Activated T-cell treated with anti-CD3 and anti-CD28 coated beads, Interleukin-2, amount 50 U/mL, for 24 hours (primary cell): ENCODE measurements around the gene CLEC1B.
"Not testable (repeated sequence)": the region's sequence is repeated elsewhere in the genome, so short reads cannot be mapped to it uniquely, and the experiment has no call there.

Experiments used
- DNase-seq: peaks from one replicate; pipeline ENCODE4 v3.0.0-alpha.2; 2020
- H3K27ac Mint-ChIP-seq: 2 replicates; pipeline ENCODE4 v1.8.0; 2020; ENCODE audit warnings: mild to moderate bottlenecking, mixed read lengths
- H3K27me3 Mint-ChIP-seq: 2 replicates; pipeline ENCODE4 v1.8.0; 2020; ENCODE audit warnings: mixed read lengths
- H3K36me3 Mint-ChIP-seq: 2 replicates; pipeline ENCODE4 v1.8.0; 2020; ENCODE audit warnings: low read depth, mixed read lengths
- H3K4me1 Mint-ChIP-seq: 2 replicates; pipeline ENCODE4 v1.8.0; 2020; ENCODE audit warnings: low read depth, mixed read lengths
- H3K4me3 Mint-ChIP-seq: 2 replicates; pipeline ENCODE4 v1.8.0; 2020; ENCODE audit warnings: mild to moderate bottlenecking, moderate library complexity, mixed read lengths
- H3K9me3 Mint-ChIP-seq: 2 replicates; pipeline ENCODE4 v1.8.0; 2020; ENCODE audit warnings: mixed read lengths

CLEC1B gene

DNA sequence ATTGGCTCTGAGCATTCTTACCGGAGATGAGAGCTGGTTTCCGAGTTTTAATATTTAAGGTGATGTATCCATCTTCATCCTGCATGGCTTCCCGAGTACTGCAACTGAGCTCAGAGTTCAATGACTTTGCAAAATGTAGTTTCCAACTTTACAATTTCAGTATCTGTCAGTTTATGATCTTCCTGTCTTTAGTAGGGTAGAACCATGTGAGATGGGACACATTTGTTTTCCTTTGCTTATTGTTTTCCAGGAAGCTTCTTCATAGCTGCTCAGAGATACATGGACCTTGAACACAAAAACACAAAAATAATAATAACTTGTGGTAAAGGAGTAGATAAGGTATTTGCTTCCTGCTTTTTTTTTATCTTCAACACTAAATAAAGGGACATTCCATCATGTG, at the start of gene CLEC1B:
Gene CLEC1B, minus strand, starts transcription at position 106 of the 400 bp plus-strand sequence. Its CDS starts 21 bp downstream, at position 85.
- no peaks in the 10 kb centered on the region for H3K27me3 Mint-ChIP-seq
- DNase-seq, result no peak
- H3K4me1 Mint-ChIP-seq, result no peaks in the 10 kb centered on the region
- H3K4me3 Mint-ChIP-seq, result no peak within 1 kb of the TSS
- no peaks in the 10 kb centered on the region for H3K36me3 Mint-ChIP-seq
- H3K27ac Mint-ChIP-seq, result no peak within 1 kb of the TSS
- no peaks in the 10 kb centered on the region for H3K9me3 Mint-ChIP-seq

DNA sequence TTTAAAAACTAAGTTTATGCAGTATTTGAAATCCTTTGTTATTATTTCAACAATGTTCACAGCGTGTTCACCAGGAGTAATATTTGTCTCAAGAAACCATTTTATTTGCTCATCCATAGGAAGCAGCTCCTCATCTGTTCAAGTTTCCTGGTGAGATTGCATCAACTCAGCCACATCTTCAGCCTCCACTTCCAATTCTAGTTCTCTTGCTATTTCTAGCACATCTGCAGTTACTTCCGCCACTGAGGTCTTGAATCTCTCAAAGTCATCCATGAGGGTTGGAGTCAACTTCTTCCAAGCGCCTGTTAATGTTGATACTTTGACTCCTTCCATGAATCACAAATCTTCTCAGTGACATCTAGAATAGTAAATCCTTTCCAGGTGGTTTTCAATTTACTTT, 49.6 kb upstream of the CLEC1B start:
- no peaks in the 10 kb centered on the region for H3K36me3 Mint-ChIP-seq
- no peaks in the 10 kb centered on the region for H3K9me3 Mint-ChIP-seq
- no peak for DNase-seq
- H3K27me3 Mint-ChIP-seq, result peaks cover 34% of the 10 kb centered on the region
- no peak overlapping the region for H3K4me3 Mint-ChIP-seq
- H3K27ac Mint-ChIP-seq, result no peak overlapping the region
- H3K4me1 Mint-ChIP-seq, result peaks cover 7% of the 10 kb centered on the region

DNA sequence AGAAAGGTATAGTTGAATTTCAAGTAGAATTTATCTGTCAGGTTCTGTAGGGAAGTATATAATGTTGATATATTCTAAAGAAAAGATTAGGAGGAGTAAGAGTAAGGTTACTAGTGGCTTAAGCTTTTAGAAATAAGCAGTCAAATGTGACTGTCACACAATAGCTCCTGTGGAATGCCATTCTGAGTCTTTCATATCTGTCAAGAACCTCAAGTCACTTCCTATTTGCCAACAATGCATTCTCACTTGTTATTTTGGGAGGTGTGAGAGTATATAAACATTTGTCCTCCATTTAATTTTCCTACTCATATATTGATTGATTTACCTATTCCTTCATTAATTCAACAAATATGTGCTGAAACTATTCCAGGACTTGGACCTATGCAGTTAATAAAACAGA, 43.2 kb upstream of the CLEC1B start:
- DNase-seq, result no peak
- no peak overlapping the region for H3K4me3 Mint-ChIP-seq
- H3K9me3 Mint-ChIP-seq, result no peaks in the 10 kb centered on the region
- no peaks in the 10 kb centered on the region for H3K36me3 Mint-ChIP-seq
- H3K27me3 Mint-ChIP-seq, result peaks cover 16% of the 10 kb centered on the region
- H3K4me1 Mint-ChIP-seq, result no peaks in the 10 kb centered on the region
- H3K27ac Mint-ChIP-seq, result no peak overlapping the region

DNA sequence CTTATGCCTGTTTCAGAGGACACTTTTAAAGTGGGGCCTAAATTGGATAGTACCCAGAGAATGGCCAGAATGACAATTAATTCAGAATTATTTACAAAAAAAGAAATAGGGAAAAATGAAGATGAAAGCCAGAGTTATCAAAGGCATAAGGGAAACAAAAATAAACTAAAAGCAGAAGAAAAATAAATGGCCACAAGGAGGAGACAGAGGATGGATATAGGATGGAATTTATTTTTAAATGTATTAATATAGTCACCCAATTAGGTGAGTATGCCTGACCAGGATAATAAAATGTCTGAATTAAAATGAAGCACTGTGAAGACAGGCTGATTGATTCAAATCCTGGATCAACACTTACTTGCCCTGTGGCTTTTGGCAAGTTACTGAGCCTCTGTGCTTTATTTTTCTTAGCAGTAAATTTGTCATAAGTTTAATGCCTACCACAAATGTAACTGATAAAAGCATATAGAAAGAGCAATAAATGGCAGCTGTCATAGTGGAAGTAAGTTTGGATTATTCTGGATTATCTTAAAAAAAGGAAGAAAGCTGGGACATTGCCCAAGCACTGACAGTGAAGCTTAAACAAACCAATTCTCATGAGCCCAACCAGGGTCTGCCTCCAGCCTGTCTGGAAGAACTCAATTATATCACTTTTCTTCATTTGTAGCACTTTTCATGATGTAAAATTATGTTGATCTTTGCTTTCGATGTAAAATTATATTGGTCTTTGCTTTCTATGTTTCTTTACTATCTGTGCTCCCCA, 35.0 kb upstream of the CLEC1B start:
- Mint-ChIP-seq H3K27me3 (no peaks in the 10 kb centered on the region), H3K4me1 (no peaks in the 10 kb centered on the region), H3K4me3 (no peak overlapping the region), H3K9me3 (no peaks in the 10 kb centered on the region), H3K36me3 (no peaks in the 10 kb centered on the region), H3K27ac (no peak overlapping the region)
- no peak for DNase-seq

DNA sequence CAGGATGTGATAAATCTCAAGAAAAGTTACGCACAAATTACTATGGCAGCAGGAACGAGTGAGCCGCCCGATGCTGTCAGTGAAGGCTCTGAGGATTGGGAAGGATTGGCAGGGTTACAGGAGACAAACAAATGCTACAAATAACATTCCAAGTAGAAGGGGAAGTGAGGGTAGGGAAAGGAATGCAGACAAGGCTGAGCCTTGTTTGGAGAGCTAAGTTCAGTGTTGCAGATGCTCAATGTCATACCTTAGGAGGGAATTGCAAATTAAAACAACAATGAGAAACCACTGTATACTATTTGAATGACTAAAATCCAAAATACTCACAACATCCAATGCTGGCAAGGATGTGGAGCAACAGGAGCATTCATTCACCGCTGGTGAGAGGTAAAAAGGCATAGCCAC, 32.9 kb upstream of the CLEC1B start:
- DNase-seq, result no peak
- no peaks in the 10 kb centered on the region for H3K27me3 Mint-ChIP-seq
- H3K27ac Mint-ChIP-seq, result no peak overlapping the region
- no peaks in the 10 kb centered on the region for H3K36me3 Mint-ChIP-seq
- H3K4me1 Mint-ChIP-seq, result no peaks in the 10 kb centered on the region
- no peak overlapping the region for H3K4me3 Mint-ChIP-seq
- H3K9me3 Mint-ChIP-seq, result no peaks in the 10 kb centered on the region

DNA sequence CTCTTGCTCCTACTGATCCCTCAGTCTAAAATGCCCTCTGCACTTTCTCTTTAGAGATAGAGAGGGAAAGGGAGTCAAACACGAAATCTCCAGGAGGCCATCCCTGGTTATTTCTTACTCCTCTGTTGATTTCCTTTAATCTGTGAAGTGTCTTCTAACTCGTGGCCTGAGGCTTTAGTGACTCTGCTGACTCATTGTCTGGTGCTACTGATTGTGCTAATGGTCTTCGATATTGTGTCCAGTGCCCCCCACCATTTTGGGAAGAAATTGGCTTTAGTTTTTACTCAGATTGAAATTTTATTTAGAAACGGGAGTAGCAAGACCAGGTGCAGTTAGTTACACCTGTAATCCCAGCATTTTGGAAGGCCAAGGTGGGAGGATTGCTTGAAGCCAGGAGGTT, 32.4 kb upstream of the CLEC1B start:
- no peak for DNase-seq
- H3K27ac Mint-ChIP-seq, result no peak overlapping the region
- H3K4me3 Mint-ChIP-seq, result no peak overlapping the region
- H3K36me3 Mint-ChIP-seq, result no peaks in the 10 kb centered on the region
- no peaks in the 10 kb centered on the region for H3K27me3 Mint-ChIP-seq
- no peaks in the 10 kb centered on the region for H3K4me1 Mint-ChIP-seq
- no peaks in the 10 kb centered on the region for H3K9me3 Mint-ChIP-seq

DNA sequence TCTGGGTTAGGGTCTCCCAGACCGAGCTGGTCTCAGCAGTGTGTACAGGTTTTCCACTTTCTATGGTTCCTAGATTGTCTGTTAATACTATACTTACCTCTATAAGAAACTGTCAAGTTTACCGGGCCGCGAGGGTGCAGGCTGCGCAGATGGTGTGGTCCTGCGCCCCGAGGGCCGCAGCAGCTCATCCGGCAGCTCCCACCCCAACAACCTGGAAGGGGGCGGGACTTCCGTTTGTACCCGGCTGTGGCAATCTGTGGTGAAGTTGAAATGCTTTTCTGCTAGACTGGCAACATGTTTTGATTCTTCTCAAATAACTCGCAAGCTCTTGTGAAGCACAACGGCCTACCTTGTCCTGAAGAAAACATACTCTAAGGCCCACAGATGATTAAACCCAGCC, 31.5 kb upstream of the CLEC1B start, which contains the start of gene CLEC9A:
Gene CLEC9A, plus strand, starts transcription at position 237 of the 400 bp plus-strand sequence. CDS start 22,006 bp downstream, outside the sequence.
- Mint-ChIP-seq H3K9me3 (no peaks in the 10 kb centered on the region), H3K36me3 (no peaks in the 10 kb centered on the region), H3K27me3 (no peaks in the 10 kb centered on the region), H3K4me1 (no peaks in the 10 kb centered on the region), H3K27ac (no peak within 1 kb of the TSS), H3K4me3 (no peak within 1 kb of the TSS)
- no peak for DNase-seq

DNA sequence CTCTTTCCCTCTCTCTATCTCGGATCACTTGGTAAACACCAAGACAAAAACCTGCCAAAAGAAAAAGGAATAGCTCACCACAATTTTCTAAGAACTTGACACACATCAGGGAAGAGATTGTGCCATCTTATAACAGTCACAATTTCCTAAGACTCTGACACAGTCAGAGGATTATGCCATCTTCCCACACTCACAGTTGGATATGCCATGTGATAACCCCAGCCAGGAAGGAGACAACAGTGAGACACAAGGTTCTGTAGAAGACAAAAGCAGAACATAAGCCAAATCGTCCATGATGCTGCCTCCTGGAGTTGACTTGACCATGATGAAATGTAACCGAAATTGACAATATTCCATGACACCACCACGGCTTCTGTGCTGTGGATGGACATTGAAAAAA, 28.8 kb upstream of the CLEC1B start:
- Mint-ChIP-seq H3K27me3 (no peaks in the 10 kb centered on the region), H3K36me3 (no peaks in the 10 kb centered on the region), H3K4me3 (no peak overlapping the region), H3K27ac (no peak overlapping the region), H3K4me1 (no peaks in the 10 kb centered on the region), H3K9me3 (no peaks in the 10 kb centered on the region)
- DNase-seq, result no peak

DNA sequence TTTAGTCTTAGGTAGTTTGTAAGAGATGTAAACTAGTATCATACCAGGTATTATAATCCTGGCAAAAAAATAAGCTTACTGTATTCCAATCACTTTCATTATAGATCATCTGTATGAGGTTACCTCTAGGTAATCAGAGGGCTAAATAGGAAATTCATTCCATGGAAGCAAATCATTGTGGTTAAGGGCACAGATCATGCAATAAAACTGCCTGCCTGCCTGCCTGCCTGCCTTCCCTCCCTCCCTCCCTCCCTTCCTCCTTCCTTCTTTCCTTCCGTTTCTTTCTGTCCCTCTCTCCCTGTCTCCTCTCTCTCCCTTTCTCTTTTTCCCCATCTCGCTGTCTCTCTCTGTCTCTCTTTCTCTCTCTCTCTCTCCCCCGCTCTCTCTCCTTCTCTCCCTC, 28.4 kb upstream of the CLEC1B start:
- Mint-ChIP-seq H3K27me3 (no peaks in the 10 kb centered on the region), H3K36me3 (no peaks in the 10 kb centered on the region), H3K9me3 (no peaks in the 10 kb centered on the region), H3K27ac (no peak overlapping the region), H3K4me3 (no peak overlapping the region), H3K4me1 (no peaks in the 10 kb centered on the region)
- DNase-seq, result no peak

DNA sequence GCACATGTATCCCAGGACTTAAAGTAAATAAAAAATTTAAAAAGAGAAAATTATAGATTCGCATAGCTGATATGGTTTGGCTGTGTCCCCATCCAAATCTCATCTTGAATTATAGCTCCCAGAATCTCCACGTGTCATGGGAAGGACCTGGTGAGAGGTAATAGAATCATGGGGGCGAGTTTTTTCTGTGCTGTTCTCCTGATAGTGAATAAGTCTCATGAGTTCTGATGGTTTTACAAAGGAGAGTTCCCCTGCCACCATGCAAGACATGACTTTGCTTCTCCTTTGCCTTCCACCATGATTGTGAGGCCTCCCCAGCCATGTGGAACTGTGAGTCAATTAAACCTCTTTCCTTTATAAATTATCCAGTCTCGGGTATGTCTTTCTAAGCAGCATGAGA, 27.7 kb upstream of the CLEC1B start:
- not testable (repeated sequence) for H3K27me3 Mint-ChIP-seq, H3K9me3 Mint-ChIP-seq, H3K27ac Mint-ChIP-seq, H3K4me1 Mint-ChIP-seq, H3K4me3 Mint-ChIP-seq, H3K36me3 Mint-ChIP-seq, DNase-seq

DNA sequence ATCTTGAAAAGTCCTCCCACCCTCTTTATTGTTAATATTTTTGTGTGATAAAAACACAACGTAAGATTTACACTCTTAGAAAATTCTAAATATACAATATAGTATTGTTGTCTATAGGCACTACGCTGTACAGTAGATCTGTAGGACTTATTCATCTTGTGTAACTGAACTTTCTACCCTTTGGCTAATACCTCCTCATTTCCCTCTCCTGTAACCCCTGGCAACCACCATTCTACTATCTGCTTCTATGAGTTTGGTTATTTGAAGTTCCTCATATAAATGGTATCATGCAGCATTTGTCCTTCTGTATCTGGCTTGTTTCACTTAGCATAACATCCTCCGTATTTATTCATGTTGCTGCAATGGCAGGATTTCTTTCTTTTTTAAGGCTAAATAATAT, 26.3 kb upstream of the CLEC1B start:
- H3K9me3 Mint-ChIP-seq, result no peaks in the 10 kb centered on the region
- H3K4me1 Mint-ChIP-seq, result no peaks in the 10 kb centered on the region
- no peak for DNase-seq
- no peak overlapping the region for H3K4me3 Mint-ChIP-seq
- no peaks in the 10 kb centered on the region for H3K27me3 Mint-ChIP-seq
- no peaks in the 10 kb centered on the region for H3K36me3 Mint-ChIP-seq
- H3K27ac Mint-ChIP-seq, result no peak overlapping the region

DNA sequence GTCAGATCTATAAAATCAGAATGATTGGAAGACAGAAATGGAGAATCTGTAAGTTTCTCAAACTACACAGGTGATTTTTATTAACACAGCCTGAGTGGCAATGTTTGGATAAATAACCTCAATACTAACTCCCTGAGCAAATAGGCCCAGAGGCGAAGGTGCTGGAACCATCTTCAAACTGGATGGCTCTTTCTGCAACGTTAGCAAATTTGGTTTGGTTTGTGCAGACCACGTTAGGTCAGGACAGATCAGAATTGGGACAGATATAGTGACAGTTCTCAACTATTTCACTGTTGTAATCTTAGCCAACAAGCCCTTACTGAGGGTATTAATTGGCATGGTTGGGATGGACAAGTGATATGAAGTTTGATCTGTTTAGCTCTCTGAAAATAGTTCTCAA, 22.4 kb upstream of the CLEC1B start:
- no peaks in the 10 kb centered on the region for H3K27me3 Mint-ChIP-seq
- H3K4me1 Mint-ChIP-seq, result no peaks in the 10 kb centered on the region
- no peaks in the 10 kb centered on the region for H3K9me3 Mint-ChIP-seq
- H3K27ac Mint-ChIP-seq, result no peak overlapping the region
- H3K4me3 Mint-ChIP-seq, result no peak overlapping the region
- DNase-seq, result no peak
- no peaks in the 10 kb centered on the region for H3K36me3 Mint-ChIP-seq

DNA sequence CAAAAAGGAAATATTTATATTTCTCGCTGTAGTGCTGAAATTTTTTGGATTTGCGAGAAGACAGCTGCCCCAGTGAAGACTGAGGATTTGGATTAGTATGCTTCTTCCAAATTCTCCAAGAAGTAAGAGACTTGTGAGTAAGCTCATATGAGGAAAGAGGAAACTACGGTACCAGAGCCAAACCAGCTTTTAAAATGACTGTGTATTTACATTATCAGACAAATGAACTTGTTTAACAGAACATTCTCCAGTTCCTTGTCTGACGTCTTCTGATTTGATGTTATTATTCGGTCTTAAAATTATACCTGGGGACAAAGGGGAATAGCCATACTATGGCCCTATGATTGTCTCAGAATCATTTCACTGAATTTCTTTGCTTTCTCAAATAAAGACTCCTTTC, 19.5 kb upstream of the CLEC1B start:
- H3K4me1 Mint-ChIP-seq, result no peaks in the 10 kb centered on the region
- no peak for DNase-seq

DNA sequence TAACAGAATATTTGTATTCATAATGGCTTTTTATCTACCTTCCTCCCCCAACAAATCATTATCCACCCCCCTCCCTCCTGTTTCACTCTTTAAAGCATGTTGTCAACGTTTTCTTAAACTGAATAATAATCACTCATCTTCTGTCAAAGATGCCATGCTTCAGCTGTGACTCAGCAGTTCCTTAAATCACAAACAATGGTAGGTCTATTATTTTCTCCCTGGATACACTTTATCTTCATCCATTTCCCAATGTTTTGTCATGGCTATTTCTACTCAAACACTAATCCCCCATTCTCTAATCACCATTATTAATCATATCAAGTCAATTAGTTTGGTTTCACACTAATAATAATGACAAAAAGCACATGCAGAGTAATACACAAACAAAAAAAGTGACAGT, 18.0 kb upstream of the CLEC1B start:
- Mint-ChIP-seq H3K27ac (no peak overlapping the region), H3K4me3 (no peak overlapping the region)
- DNase-seq, result no peak

More for the DNA sequence above, 19.5 kb upstream of the CLEC1B start:
- Mint-ChIP-seq H3K36me3 (no peaks in the 10 kb centered on the region), H3K27ac (no peak overlapping the region), H3K9me3 (no peaks in the 10 kb centered on the region), H3K27me3 (peaks cover 9% of the 10 kb centered on the region), H3K4me3 (no peak overlapping the region)

DNA sequence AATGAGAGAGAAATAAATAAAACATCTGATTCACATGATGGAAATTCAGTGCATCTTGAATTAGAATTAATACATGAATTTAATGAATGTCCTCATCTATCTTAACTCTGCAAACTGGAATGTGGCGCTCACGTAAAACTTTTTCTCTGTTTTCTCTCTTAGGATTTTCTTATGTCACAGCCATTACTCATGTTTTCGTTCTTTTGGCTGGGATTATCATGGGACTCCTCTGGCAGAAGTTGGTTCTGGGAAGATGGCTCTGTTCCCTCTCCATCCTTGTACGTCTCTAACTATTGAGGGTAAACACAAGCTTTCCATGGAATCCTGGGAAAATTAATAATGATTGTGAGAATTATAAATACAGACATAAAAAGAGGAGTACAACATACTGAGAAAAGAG, 16.5 kb upstream of the CLEC1B start:
- Mint-ChIP-seq H3K4me3 (no peak overlapping the region), H3K27me3 (peaks cover 13% of the 10 kb centered on the region), H3K27ac (no peak overlapping the region), H3K9me3 (no peaks in the 10 kb centered on the region), H3K4me1 (no peaks in the 10 kb centered on the region), H3K36me3 (no peaks in the 10 kb centered on the region)
- DNase-seq, result no peak

More for the DNA sequence above, 18.0 kb upstream of the CLEC1B start:
- peaks cover 9% of the 10 kb centered on the region for H3K27me3 Mint-ChIP-seq
- H3K9me3 Mint-ChIP-seq, result no peaks in the 10 kb centered on the region
- H3K36me3 Mint-ChIP-seq, result no peaks in the 10 kb centered on the region
- no peaks in the 10 kb centered on the region for H3K4me1 Mint-ChIP-seq
